NCI-H2196 (cell line): ENCODE data around the gene ZSCAN1.

Experiments
- DNase-seq: peaks from one replicate; lab custom pipeline; 2025; ENCODE audit not compliant: unreplicated experiment; lab: John Stamatoyannopoulos, UW

ZSCAN1 gene

GRCh38 chr19:58038688-58039204, 4.9 kb downstream of the ZSCAN1 start:
- no peak for DNase-seq

- no peak for DNase-seq
Measured at GRCh38 chr19:58040751-58041525, 7.1 kb downstream of the ZSCAN1 start.

GRCh38 chr19:58042495-58043340, 8.9 kb downstream of the ZSCAN1 start:
- DNase-seq = no peak

- DNase-seq = no peak
Measured at GRCh38 chr19:58044391-58044790, 10.6 kb downstream of the ZSCAN1 start.

DNA sequence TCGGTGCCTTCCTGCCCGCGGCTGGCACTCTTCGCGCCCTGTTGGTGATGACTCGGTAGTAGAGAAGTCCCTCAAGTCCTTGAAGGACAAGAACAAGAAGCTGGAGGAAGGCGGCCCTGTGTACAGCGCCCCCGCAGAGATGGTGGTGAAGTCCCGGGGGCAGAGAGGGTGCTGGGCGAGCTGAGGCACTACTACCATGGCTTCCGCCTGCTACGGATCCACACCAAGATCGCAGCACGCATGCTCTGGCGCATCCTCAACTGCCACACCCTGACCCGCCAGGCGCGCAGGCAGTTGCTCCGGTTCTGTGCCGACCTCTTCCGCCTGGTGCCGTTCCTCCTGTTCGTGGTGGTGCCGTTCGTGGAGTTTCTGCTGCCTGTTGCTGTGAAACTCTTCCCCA, 11.1 kb downstream of the ZSCAN1 start:
- no peak for DNase-seq

- DNase-seq = no peak
Measured at GRCh38 chr19:58045411-58046050, 11.7 kb downstream of the ZSCAN1 start.

DNA sequence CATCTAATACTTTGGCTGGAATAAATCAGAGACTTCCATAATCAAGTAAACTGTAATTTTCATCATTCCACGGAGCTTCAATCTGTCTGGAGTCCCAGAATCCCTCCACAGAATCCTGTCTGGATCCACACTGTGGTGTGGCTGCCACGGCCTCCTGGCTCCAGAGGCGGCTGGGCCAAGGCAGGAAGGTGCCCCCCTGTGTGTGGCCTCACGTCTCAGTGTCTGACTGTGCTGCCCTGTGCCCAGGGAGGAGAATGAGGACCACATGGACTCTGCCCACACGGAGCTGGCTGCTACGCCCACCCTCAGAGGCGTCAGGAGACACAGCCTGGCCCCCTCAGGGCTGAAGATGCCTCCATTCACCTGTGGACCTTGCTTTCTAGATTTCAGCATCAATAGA, 13.0 kb downstream of the ZSCAN1 start:
- no peak for DNase-seq

GRCh38 chr19:58047672-58048071, 13.8 kb downstream of the ZSCAN1 start:
- no peak for DNase-seq

GRCh38 chr19:58052256-58052655, 18.4 kb downstream of the ZSCAN1 start:
- DNase-seq = no peak

GRCh38 chr19:58053480-58054156, 19.8 kb downstream of the ZSCAN1 start:
- DNase-seq = no peak

GRCh38 chr19:58054901-58055874, 21.4 kb downstream of the ZSCAN1 start:
- DNase-seq = no peak

DNA sequence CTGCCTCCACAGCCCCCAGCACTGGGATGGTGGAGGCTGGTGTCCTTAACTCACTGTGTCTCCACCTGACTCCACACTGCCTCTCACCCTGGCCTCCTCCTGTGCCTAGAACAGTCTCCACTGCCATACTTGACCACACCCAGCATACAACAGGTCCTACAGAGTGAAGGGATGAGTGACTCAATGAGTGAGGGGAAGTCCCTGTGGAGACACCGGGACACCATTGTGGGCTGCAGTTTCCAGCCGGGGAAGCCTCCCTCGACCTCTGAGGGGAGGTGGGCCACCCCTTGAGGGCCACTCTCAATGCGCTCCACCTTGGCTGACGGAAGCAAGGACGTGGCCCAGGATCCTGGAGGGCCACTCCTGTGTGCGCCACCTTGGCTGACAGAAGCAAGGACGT, 22.4 kb downstream of the ZSCAN1 start:
- no peak for DNase-seq

- DNase-seq = no peak
Measured at GRCh38 chr19:58056861-58057260, 23.0 kb downstream of the ZSCAN1 start.

DNA sequence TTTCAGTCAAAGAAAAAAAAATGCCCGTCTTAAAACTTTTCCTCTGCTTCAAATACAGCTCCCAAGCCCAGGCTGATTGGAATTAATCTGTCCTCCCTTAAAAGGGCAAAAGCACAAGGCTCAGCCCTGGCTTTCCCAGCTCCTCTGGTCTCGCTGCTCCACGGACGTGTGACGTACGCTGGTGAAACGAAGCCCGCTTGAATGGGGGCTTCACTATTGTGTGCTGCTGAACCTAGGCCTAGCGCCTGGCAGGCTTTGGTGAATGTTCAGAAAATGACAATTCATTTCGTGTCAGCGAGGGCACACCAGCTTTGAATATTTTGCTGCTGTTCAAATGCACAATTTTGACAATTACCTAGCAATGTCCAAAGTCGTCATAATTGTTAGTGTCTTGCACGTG, 24.6 kb downstream of the ZSCAN1 start:
- no peak for DNase-seq

- no peak for DNase-seq
Measured at GRCh38 chr19:58059003-58059670, 25.3 kb downstream of the ZSCAN1 start, which contains the start of gene ZNF135. Gene ZNF135, plus strand, starts transcription at chr19:58059282. Its CDS starts 721 bp downstream, at chr19:58060003.

GRCh38 chr19:58059671-58060078, 25.9 kb downstream of the ZSCAN1 start:
- DNase-seq = no peak

DNA sequence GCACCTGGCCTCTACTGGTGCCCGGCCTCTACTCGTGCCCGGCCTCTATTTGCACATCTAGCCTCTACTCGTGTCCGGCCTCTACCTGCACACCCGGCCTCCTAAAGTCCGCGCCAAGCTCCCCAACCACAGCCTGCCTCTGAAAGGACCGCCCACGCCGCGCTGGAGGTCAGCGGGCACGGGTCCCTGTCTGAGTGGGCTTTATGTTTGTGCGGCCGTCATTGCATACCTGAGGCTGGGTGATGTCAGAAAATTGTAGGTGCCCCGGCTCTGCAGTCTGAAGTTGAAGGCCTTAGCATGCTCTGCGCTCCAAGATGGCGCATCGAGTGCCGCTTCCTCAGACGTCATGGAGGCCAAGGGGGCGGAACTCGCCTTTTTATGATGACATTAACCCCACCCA, 26.4 kb downstream of the ZSCAN1 start:
- DNase-seq = no peak

GRCh38 chr19:58063712-58064111, 29.9 kb downstream of the ZSCAN1 start:
- no peak for DNase-seq

DNA sequence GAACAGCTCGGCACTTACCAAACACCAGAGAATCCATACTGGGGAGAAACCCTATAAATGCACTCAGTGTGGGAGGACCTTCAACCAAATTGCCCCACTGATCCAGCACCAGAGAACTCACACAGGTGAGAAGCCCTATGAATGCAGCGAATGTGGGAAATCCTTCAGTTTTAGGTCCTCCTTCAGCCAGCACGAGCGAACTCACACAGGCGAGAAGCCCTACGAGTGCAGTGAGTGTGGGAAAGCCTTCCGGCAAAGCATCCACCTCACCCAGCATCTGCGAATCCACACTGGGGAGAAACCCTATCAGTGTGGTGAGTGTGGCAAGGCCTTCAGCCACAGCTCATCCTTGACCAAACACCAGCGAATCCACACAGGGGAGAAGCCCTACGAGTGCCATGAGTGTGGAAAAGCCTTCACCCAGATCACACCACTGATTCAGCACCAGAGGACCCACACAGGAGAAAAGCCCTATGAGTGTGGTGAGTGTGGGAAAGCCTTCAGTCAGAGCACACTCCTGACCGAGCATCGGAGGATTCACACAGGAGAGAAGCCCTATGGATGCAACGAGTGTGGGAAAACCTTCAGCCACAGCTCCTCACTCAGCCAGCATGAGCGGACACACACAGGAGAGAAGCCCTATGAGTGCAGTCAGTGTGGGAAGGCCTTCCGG, 33.6 kb downstream of the ZSCAN1 start:
- no peak for DNase-seq
